ENCODE measurements around the gene MIS12. TPM values are rescaled to one million over a fixed set of nuclear protein-coding genes. Genes with fewer than 3 reads are reported as not detected.

MIS12 gene
- total and polyA plus RNA-seq, 9 of the 15 experiments (the other 6 are each of a cell fraction or from before 2014, with no cell fraction given), result 13.5 to 31.9 (median 25.5) TPM

DNA sequence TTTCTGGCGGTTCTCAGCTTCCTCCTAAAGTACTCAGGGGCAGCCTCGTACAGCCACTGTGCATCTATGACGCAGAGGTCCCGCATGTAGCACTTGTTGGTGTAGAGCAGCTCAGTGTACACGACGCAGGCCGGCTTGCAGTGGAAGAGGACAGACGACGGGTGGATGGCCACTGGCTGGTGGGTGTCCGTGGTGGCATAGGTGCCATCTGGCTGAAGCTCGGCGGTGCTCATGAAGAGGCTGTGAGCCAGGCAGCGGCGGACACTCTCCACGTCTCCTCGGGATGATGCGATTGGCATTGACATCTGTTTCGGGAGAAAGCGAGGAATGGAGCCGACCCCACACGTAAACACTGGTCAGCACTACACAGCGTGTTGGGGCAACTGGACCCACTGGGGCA, 42.2 kb upstream of the MIS12 start:
- Histone ChIP-seq H3K27me3 (ENCODE audit: control insufficient read depth in 2 of 2, insufficient read depth in 2 of 2, low read length in 2 of 2) (no peaks in the 10 kb centered on the region), H3K9ac (ENCODE audit: insufficient read depth in 1 of 2, low read depth in 2 of 2, low read length in 2 of 2) (no peak overlapping the region), H3K4me1 (replicated peaks in 1 of 2; ENCODE audit: control insufficient read depth in 2 of 2, insufficient read depth in 2 of 2, low read length in 2 of 2) (peaks cover 3 to 4% of the 10 kb centered on the region in 2 experiments; a peak in 2 of 5 replicates), H3K4me3 (no peak overlapping the region), H3K79me2 (ENCODE audit: control insufficient read depth, insufficient read depth, low read length) (peaks cover 5% of the 10 kb centered on the region; the same call in 1 of the 3 replicates), H3K9me3 (replicated peaks; ENCODE audit: control insufficient read depth, insufficient read depth, low read depth, low read length) (no peaks in the 10 kb centered on the region), H2AFZ (ENCODE audit: low read depth, low read length) (no peak overlapping the region), H3K36me3 (ENCODE audit: control insufficient read depth, insufficient read depth, low read length) (peaks cover 58% of the 10 kb centered on the region; the same call in 2 of the 3 replicates), H3K9me1 (ENCODE audit: control insufficient read depth, insufficient read depth, low read length) (no peaks in the 10 kb centered on the region), H3K4me2 (ENCODE audit: insufficient read depth, low read length) (no peak overlapping the region), H4K20me1 (replicated peaks; ENCODE audit: control insufficient read depth, insufficient read depth, low read length) (no peaks in the 10 kb centered on the region), H3K27ac (ENCODE audit: extremely low read depth, low read depth, low read length) (no peak overlapping the region)
- intact Hi-C loops (cut with micrococcal nuclease) (no loop called here), in situ Hi-C loops (cut with MboI) (no loop called here)
- WGBS (ENCODE audit: insufficient coverage, low coverage, missing lambda C conversion rate), result 97% methylated on average over 12 of the region's 22 CpGs
- no peak for FAIRE-seq
- DNase-seq (ENCODE audit: extremely low read depth in 1 of 4, low spot score in 3 of 4), result no peak
- BruUV-seq (replicated peaks), result no TSS peak
- CTCF ChIA-PET (ENCODE audit: low intra/inter-chr PET ratio), result no interaction called here
- ATAC-seq, result no peak
- TF ChIP-seq NUFIP1 (IDR thresholded peaks at IDR 0.05; ENCODE audit: partially characterized antibody) (no peak), ZNF696 (CRISPR knock-in tag; conservative IDR thresholded peaks at IDR 0.05) (no peak), RB1 (IDR thresholded peaks at IDR 0.05; ENCODE audit: low read depth) (no peak), HNRNPL (IDR thresholded peaks at IDR 0.05; ENCODE audit: low read depth, low read length) (no peak)
- POLR2A ChIA-PET, result interaction anchor here (0.7 kb wide), 1 partner anchor 8 kb away, joined by 3 read pairs; no protein-coding TSS in a partner anchor

DNA sequence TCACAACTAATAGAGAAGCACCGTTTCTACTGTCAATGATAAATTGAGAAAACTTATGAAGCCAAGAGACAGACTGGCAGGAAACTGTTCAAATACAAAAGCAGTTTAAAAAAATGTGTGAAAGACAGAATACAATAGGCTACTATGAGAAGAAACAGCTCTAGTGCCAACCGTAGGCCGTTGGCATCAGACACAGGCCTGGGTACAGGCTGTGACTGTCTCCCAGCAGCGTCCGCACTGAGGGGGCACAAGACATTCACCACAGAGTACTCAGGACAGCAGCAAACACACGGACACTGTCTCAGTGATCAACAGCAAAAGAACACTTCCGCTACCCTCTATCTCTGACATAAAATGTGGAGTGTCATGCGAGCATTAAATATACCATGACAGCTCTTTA, 39.6 kb upstream of the MIS12 start:
- FAIRE-seq (no peak), DNase-seq (ENCODE audit: extremely low read depth in 1 of 4, low spot score in 3 of 4) (no peak), ATAC-seq (no peak)
- H3K79me2 ChIP-seq (ENCODE audit: control insufficient read depth, insufficient read depth, low read length), result 0 out of 3 replicates have a peak, but pooled peaks cover 3% of the 10 kb centered on the region
- TF ChIP-seq SPI1 (IDR thresholded peaks at IDR 0.05; ENCODE audit: borderline replicate concordance, low read depth, low read length) (no peak), ZBTB1 (CRISPR knock-in tag; IDR thresholded peaks at IDR 0.05; ENCODE audit: borderline replicate concordance, low read depth) (no peak), RCOR1 (IDR thresholded peaks at IDR 0.05; ENCODE audit: borderline replicate concordance in 1 of 2, low read depth in 2 of 2, low read length in 2 of 2) (no peak), NR2F6 (CRISPR knock-in tag; IDR thresholded peaks at IDR 0.05) (no peak)
- TF ChIP-seq, protein P1, sequence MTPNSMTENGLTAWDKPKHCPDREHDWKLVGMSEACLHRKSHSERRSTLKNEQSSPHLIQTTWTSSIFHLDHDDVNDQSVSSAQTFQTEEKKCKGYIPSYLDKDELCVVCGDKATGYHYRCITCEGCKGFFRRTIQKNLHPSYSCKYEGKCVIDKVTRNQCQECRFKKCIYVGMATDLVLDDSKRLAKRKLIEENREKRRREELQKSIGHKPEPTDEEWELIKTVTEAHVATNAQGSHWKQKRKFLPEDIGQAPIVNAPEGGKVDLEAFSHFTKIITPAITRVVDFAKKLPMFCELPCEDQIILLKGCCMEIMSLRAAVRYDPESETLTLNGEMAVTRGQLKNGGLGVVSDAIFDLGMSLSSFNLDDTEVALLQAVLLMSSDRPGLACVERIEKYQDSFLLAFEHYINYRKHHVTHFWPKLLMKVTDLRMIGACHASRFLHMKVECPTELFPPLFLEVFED (CRISPR knock-in tag; conservative IDR thresholded peaks at IDR 0.05), result no peak
- POLR2A ChIA-PET, result no interaction called here
- in situ Hi-C loops (cut with MboI), result no loop called here
- 0 out of 5 replicates have a peak, but pooled peaks cover 0 to 3% of the 10 kb centered on the region in 2 experiments for H3K4me1 ChIP-seq (replicated peaks in 1 of 2; ENCODE audit: control insufficient read depth in 2 of 2, insufficient read depth in 2 of 2, low read length in 2 of 2)
- H3K27me3 ChIP-seq (ENCODE audit: control insufficient read depth in 2 of 2, insufficient read depth in 2 of 2, low read length in 2 of 2), result no peaks in the 10 kb centered on the region
- no peak overlapping the region for H3K9ac ChIP-seq (ENCODE audit: insufficient read depth in 1 of 2, low read depth in 2 of 2, low read length in 2 of 2)
- H3K4me3 ChIP-seq, result no peak overlapping the region
- no peak overlapping the region for H3K4me2 ChIP-seq (ENCODE audit: insufficient read depth, low read length)
- peaks cover 78% of the 10 kb centered on the region; the same call in 2 of the 3 replicates for H3K36me3 ChIP-seq (ENCODE audit: control insufficient read depth, insufficient read depth, low read length)
- no peak overlapping the region for H3K27ac ChIP-seq (ENCODE audit: extremely low read depth, low read depth, low read length)
- no peaks in the 10 kb centered on the region for H4K20me1 ChIP-seq (replicated peaks; ENCODE audit: control insufficient read depth, insufficient read depth, low read length)
- CTCF ChIA-PET (ENCODE audit: low intra/inter-chr PET ratio), result no interaction called here
- H3K9me3 ChIP-seq (replicated peaks; ENCODE audit: control insufficient read depth, insufficient read depth, low read depth, low read length), result no peaks in the 10 kb centered on the region
- 100% methylated on average over 4 of the region's 8 CpGs for WGBS (ENCODE audit: insufficient coverage, low coverage, missing lambda C conversion rate)
- BruUV-seq (replicated peaks), result no TSS peak
- intact Hi-C loops (cut with micrococcal nuclease), result no loop called here
- H3K9me1 ChIP-seq (ENCODE audit: control insufficient read depth, insufficient read depth, low read length), result no peaks in the 10 kb centered on the region
- H2AFZ ChIP-seq (ENCODE audit: low read depth, low read length), result no peak overlapping the region

Data from K562 (cell line).